Upper lobe of left lung (tissue), 6 donors: ENCODE measurements around the gene ILKAP. TPM values are rescaled to one million over a fixed set of nuclear protein-coding genes. Genes with fewer than 3 reads are reported as not detected.
"Not testable (repeated sequence)": the region's sequence is repeated elsewhere in the genome, so short reads cannot be mapped to it uniquely, and the experiment has no call there.

Experiments
- ATAC-seq, 2 donors: fragments of 200-7000 bp; cut with Tn5 transposase; one replicate each; pipeline ENCODE4 v1.9.1; 2022; ENCODE audit warnings: mild to moderate bottlenecking in 2 of 2, moderate library complexity in 2 of 2; ENCODE audit not compliant: low FRiP score in 2 of 2
- DNase-seq, 2 donors: peaks; one replicate each; pipeline ENCODE4 v3.0.0-alpha.2; 2019 to 2020
- H3K27ac ChIP-seq, 4 donors: fragments of 200-600 bp; sonication (generic); one replicate each; pipeline ENCODE4 v1.5.1; 2016 to 2019
- H3K27me3 ChIP-seq, 4 donors: fragments of 200-600 bp; sonication (generic); one replicate each; pipeline ENCODE4 v1.5.1; 2017 to 2019
- H3K36me3 ChIP-seq, 4 donors: fragments of 200-600 bp; sonication (generic); one replicate each; pipeline ENCODE4 v1.5.1; 2016 to 2019
- H3K4me1 ChIP-seq, 4 donors: fragments of 200-600 bp; sonication (generic); one replicate each; pipeline ENCODE4 v1.5.1; 2018 to 2019
- H3K4me3 ChIP-seq, 4 donors: fragments of 200-600 bp; sonication (generic); one replicate each; pipeline ENCODE4 v1.5.1; 2017 to 2019; ENCODE audit warnings: mild to moderate bottlenecking in 2 of 4, moderate library complexity in 1 of 4
- H3K9me3 ChIP-seq, 4 donors: fragments of 200-600 bp; sonication (generic); one replicate each; pipeline ENCODE4 v1.5.1; 2018 to 2019
- EP300 ChIP-seq, 4 donors: sonication (generic); formaldehyde crosslinking; IDR thresholded peaks; one replicate each; pipeline ENCODE4 v1.5.1; 2017; ENCODE audit warnings: antibody characterized with exemption in 4 of 4, control low read depth in 2 of 4
- POLR2A ChIP-seq, 4 donors: fragments of 450-650 bp; IDR thresholded peaks; one replicate each; pipeline ENCODE4 v1.5.1; 2016 to 2017; ENCODE audit warnings: antibody characterized with exemption in 4 of 4, mild to moderate bottlenecking in 2 of 4
- POLR2AphosphoS5 ChIP-seq, 2 donors: sonication (generic); formaldehyde crosslinking; IDR thresholded peaks; one replicate each; pipeline ENCODE4 v1.5.1; 2017; ENCODE audit warnings: antibody characterized with exemption in 2 of 2
- WGBS, 2 donors: methylation state at CpG; one replicate each; pipeline ENCODE4 v1.1.5; 2017 to 2018; 5-methylcytosine and 5-hydroxymethylcytosine counted together
- total RNA-seq, 6 donors: library from RNA; depleted of rRNA in 4 of 6; stranded (reverse); fragments of >200 nt in 4 of 6; gene quantifications; one replicate each; pipeline versions ENCODE4 v1.1.0 to v1.2.1, GENCODE V29; 2016 to 2021
- TF ChIP-seq, protein P1 (sequence below), 6 experiments: fragments of 450-650 bp in 4 of 6; fragments of 200-600 bp in 2 of 6; sonication (generic) in 2 of 6; IDR thresholded peaks; one replicate each; pipeline ENCODE4 v1.5.1; 2016 to 2019; ENCODE audit warnings: antibody characterized with exemption in 6 of 6
- donor health status: DM: no; HTN: no; CAD: no; lungs with moderate emphysema.
- donor health status: DM: no; HTN: yes; CAD: no; lungs with severe emphysema.

The ILKAP gene
- total RNA-seq, 6 donors from 2014 or later = 35.2 to 67.1 (median 40.7) TPM

DNA sequence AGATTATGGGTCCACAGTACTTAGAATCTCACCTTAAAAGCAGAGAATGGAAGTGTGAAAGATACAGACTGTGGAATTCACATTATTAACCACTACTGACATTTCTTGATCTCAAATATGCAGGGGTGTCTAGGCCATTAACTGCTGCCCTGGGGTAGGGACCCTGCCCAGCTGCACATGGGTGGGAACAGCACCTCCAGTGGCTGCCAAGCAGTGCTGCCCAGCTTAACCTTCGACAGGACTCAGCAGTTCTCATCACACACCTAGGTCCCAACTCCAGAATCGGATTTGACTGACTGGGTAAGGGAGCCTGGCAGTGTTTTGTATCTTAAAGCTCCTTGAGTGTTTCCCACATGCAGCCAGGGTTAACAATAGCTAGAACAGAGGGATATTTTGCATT is 29.8 kb downstream of the ILKAP start:
- Histone ChIP-seq H3K36me3 (peaks cover 16 to 95% (median 65%) of the 10 kb centered on the region in 4 donors), H3K9me3 (no peaks in the 10 kb centered on the region), H3K27me3 (no peaks in the 10 kb centered on the region), H3K4me1 (peaks cover 10 to 20% (median 12%) of the 10 kb centered on the region in 4 donors), H3K4me3 (no peak overlapping the region), H3K27ac (no peak overlapping the region)
- DNase-seq (no peak), ATAC-seq (no peak)
- WGBS, 2 donors = 85% methylated on average over 2 of the region's 2 CpGs; no CpG with 5 or more reads in 1 of the 2 donors
- TF ChIP-seq EP300 (IDR thresholded peaks at IDR 0.05) (no peak), POLR2AphosphoS5 (IDR thresholded peaks at IDR 0.05) (no peak), POLR2A (IDR thresholded peaks at IDR 0.05) (no peak)
- TF ChIP-seq, protein P1, sequence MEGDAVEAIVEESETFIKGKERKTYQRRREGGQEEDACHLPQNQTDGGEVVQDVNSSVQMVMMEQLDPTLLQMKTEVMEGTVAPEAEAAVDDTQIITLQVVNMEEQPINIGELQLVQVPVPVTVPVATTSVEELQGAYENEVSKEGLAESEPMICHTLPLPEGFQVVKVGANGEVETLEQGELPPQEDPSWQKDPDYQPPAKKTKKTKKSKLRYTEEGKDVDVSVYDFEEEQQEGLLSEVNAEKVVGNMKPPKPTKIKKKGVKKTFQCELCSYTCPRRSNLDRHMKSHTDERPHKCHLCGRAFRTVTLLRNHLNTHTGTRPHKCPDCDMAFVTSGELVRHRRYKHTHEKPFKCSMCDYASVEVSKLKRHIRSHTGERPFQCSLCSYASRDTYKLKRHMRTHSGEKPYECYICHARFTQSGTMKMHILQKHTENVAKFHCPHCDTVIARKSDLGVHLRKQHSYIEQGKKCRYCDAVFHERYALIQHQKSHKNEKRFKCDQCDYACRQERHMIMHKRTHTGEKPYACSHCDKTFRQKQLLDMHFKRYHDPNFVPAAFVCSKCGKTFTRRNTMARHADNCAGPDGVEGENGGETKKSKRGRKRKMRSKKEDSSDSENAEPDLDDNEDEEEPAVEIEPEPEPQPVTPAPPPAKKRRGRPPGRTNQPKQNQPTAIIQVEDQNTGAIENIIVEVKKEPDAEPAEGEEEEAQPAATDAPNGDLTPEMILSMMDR (IDR thresholded peaks at IDR 0.05) = no peak

DNA sequence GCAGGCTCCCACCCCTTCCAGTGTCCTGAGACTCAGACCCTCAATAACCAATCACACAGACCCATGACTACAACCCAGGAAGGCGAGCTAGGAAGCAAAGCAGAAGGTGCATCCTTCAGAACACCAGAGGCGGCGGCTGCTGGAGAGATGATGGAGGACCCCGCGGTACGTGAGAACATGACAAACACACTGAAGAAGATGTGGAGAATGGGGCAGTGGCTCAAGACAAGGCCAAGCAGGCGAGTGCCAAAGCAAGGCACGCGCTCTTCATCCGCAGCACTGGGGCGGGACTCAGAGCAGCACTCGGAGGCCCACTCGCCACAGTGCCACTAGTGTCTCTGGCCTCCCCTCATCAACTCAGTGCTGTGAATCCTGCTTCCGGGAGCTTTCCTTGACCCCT is 31.1 kb downstream of the ILKAP start:
- Histone ChIP-seq H3K27me3 (no peaks in the 10 kb centered on the region), H3K27ac (no peak overlapping the region), H3K4me1 (peaks cover 10 to 20% (median 14%) of the 10 kb centered on the region in 4 donors), H3K4me3 (no peak overlapping the region), H3K36me3 (peaks cover 9 to 92% (median 63%) of the 10 kb centered on the region in 4 donors), H3K9me3 (no peaks in the 10 kb centered on the region)
- ATAC-seq (no peak), DNase-seq (no peak)
- 88 to 91% methylated on average over 14 of the region's 14 CpGs for WGBS, 2 donors
- TF ChIP-seq POLR2AphosphoS5 (IDR thresholded peaks at IDR 0.05) (no peak), POLR2A (IDR thresholded peaks at IDR 0.05) (no peak), EP300 (IDR thresholded peaks at IDR 0.05) (no peak)
- TF ChIP-seq, protein P1 (IDR thresholded peaks at IDR 0.05) = no peak

DNA sequence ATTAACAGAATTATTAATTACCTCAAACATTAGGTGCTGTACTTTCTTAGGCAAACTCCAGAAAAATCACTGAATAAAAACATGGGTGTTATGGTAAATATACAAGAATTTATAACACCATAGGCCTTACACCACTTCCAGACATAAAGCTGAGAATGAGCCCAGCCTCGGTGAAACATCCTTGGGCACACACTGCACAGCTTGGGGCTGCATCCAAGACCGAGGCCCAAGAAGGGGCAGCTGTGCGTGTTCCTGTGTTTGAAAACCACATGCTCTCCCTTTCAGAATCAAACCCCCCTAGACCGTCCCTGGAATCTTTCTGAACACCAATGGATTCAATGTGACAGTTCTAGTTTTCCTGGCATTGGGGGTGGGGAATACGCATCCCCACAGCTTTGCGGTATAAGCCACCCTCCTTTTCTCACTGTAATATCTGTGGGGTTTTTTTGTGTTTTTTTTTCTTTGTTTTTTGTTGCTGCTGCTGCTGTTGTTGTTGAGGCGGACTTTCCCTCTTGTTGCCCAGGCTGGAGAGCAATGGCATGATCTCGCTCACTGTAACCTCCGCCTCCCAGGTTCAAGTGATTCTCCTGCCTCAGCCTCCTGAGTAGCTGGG is 31.8 kb downstream of the ILKAP start:
- Histone ChIP-seq H3K27ac (no peak overlapping the region), H3K36me3 (peaks cover 9 to 84% (median 60%) of the 10 kb centered on the region in 4 donors), H3K4me3 (no peak overlapping the region), H3K4me1 (peaks cover 10 to 20% (median 14%) of the 10 kb centered on the region in 4 donors), H3K27me3 (no peaks in the 10 kb centered on the region), H3K9me3 (no peaks in the 10 kb centered on the region)
- no peak for ATAC-seq
- WGBS, 2 donors = 90 to 93% methylated on average over 9 of the region's 9 CpGs
- TF ChIP-seq, protein P1 (IDR thresholded peaks at IDR 0.05) = no peak
- no peak for TF ChIP-seq POLR2A (IDR thresholded peaks at IDR 0.05)
- TF ChIP-seq POLR2AphosphoS5 (IDR thresholded peaks at IDR 0.05) = no peak
- no peak for TF ChIP-seq EP300 (IDR thresholded peaks at IDR 0.05)
- DNase-seq = no peak

DNA sequence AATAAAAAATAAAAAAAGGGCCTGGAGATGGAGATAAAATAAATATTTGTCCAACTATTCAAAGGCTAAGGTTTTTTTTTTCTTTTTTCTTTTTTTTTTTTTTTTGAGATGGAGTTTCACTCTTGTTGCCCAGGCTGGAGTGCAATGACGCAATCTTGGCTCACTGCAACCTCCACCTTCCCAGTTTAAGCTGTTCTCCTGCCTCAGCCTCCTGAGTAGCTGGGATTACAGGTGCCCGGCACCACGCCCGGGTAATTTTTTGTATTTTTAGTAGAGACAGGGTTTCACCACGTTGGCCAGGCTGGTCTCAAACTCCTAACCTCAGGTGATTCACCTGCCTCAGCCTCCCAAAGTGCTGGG is 32.4 kb downstream of the ILKAP start:
- not testable (repeated sequence) for H3K27ac ChIP-seq, H3K9me3 ChIP-seq, DNase-seq, H3K4me3 ChIP-seq, H3K27me3 ChIP-seq, ATAC-seq
- peaks cover 10 to 20% (median 14%) of the 10 kb centered on the region in 4 donors for H3K4me1 ChIP-seq
- H3K36me3 ChIP-seq = peaks cover 9 to 79% (median 58%) of the 10 kb centered on the region in 4 donors
- WGBS, 2 donors = 71 to 77% methylated on average over 5 of the region's 5 CpGs

DNA sequence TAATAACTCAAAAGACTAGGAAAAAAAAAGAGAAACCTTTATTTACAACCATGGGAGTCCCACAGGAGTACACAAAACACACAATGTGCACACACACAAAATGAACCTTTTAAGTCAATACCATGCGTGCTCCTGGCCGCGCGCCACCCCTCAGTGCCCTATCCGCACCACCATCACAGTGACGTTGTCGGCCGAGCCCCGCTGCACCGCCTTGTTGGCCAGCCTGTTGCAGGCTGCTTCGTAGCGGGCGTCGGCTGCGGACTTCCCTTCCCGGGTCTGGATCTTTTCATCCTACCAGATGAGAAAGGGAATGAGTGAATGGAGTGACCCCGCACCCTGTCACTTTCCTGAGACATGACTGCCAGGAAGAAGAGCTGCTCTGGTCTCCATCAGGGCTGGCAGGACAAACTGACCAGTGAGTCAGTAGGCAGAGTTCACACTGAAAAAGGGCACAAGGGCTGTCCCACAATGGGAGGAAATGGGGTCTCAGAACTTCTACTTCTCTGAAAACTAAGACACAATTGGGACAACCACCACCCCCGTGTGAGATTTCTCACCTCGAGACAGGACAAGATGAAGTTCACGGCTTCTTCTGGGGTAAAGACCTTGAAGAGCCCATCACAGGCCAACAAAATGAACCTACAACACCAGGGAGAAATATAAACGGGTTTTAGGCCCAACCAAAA is 33.0 kb downstream of the ILKAP start:
- Histone ChIP-seq H3K4me3 (no peak overlapping the region), H3K27ac (no peak overlapping the region), H3K36me3 (peaks cover 9 to 75% (median 58%) of the 10 kb centered on the region in 4 donors), H3K9me3 (no peaks in the 10 kb centered on the region), H3K4me1 (peaks cover 10 to 20% (median 14%) of the 10 kb centered on the region in 4 donors), H3K27me3 (no peaks in the 10 kb centered on the region)
- WGBS, 2 donors = 81 to 89% methylated on average over 14 to 21 of the region's 21 CpGs
- DNase-seq (peak in 1 of 2 donors; percentile 87), ATAC-seq (no peak)
- TF ChIP-seq, protein P1 (IDR thresholded peaks at IDR 0.05) = no peak
- TF ChIP-seq POLR2AphosphoS5 (IDR thresholded peaks at IDR 0.05) (no peak), EP300 (IDR thresholded peaks at IDR 0.05) (no peak), POLR2A (IDR thresholded peaks at IDR 0.05) (no peak)
